Ovary (tissue), 3 donors: ENCODE results near the gene ISLR2.
"Not testable (repeated sequence)": the region's sequence is repeated elsewhere in the genome, so short reads cannot be mapped to it uniquely, and the experiment has no call there.

Experiments used
- EP300 ChIP-seq: sonication (generic); formaldehyde crosslinking; IDR thresholded peaks from one replicate; pipeline ENCODE4 v1.6.1; 2017; ENCODE audit warnings: antibody characterized with exemption
- POLR2A ChIP-seq: fragments of 450-650 bp; IDR thresholded peaks from one replicate; pipeline ENCODE4 v1.6.1; 2017; ENCODE audit warnings: antibody characterized with exemption, mild to moderate bottlenecking, moderate library complexity
- TF ChIP-seq, protein P1 (sequence below), 3 donors: fragments of 450-650 bp in 2 of 3; fragments of 200-600 bp in 1 of 3; IDR thresholded peaks; one replicate each; pipeline versions ENCODE4 v1.5.1 to v1.8.0; 2016 to 2022; ENCODE audit warnings: antibody characterized with exemption in 3 of 3, mild to moderate bottlenecking in 1 of 3
- donor health status: DM: no; HTN: no; CAD: no.

GRCh38 chr15:74082450-74082849, 47.9 kb upstream of the ISLR2 start, which contains the start of gene GOLGA6A:
- TF ChIP-seq, protein P1, sequence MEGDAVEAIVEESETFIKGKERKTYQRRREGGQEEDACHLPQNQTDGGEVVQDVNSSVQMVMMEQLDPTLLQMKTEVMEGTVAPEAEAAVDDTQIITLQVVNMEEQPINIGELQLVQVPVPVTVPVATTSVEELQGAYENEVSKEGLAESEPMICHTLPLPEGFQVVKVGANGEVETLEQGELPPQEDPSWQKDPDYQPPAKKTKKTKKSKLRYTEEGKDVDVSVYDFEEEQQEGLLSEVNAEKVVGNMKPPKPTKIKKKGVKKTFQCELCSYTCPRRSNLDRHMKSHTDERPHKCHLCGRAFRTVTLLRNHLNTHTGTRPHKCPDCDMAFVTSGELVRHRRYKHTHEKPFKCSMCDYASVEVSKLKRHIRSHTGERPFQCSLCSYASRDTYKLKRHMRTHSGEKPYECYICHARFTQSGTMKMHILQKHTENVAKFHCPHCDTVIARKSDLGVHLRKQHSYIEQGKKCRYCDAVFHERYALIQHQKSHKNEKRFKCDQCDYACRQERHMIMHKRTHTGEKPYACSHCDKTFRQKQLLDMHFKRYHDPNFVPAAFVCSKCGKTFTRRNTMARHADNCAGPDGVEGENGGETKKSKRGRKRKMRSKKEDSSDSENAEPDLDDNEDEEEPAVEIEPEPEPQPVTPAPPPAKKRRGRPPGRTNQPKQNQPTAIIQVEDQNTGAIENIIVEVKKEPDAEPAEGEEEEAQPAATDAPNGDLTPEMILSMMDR (IDR thresholded peaks at IDR 0.05) = not testable (repeated sequence)
- TF ChIP-seq POLR2A, EP300: not testable (repeated sequence)
